AG09309 (cell line): ENCODE data around the gene RTRAF.

ENCODE experiments used
- DNase-seq: peaks from one replicate; pipeline ENCODE4 v3.0.0-alpha.2; 2010; ENCODE audit warnings: low read depth
- H3K4me3 ChIP-seq: 2 replicates; pipeline ENCODE4 v1.5.1; 2011; ENCODE audit warnings: mild to moderate bottlenecking, low read depth, low read length, moderate library complexity; ENCODE audit not compliant: control insufficient read depth
- CTCF ChIP-seq: IDR thresholded peaks from 2 replicates; pipeline ENCODE4 v1.5.1; 2011; ENCODE audit warnings: mild to moderate bottlenecking, low read depth, low read length, inconsistent platforms; ENCODE audit not compliant: insufficient read depth, control insufficient read depth; ENCODE audit errors: missing control alignments

RTRAF gene

DNA sequence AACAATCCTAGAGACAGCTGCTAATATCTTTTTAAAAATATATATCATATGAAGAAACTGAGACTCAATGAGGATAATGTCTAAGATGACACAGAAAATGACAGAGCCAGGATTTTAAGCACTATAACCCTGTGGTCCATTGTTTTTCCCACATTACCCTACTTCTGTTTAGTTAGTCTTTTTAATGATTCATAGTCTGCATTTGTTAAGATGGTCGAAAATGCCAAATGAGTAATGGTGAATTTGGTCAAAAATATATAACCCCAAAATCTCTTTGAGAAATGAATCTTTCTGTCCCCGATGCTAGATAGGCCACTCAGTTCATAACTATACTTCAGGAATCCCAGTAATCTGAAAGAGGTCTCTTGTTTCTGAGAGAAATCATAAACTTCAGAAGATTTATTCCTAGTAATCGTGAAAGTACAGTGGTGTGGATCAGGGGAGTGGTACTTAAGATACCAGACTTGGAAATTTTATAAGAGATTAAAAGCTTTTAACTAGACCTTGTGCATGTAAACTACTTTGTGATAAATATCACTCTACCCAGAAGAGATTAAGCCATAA is 10.8 kb downstream of the RTRAF start:
- DNase-seq, result no peak
- no peak for TF ChIP-seq CTCF
- no peak overlapping the region for H3K4me3 ChIP-seq

DNA sequence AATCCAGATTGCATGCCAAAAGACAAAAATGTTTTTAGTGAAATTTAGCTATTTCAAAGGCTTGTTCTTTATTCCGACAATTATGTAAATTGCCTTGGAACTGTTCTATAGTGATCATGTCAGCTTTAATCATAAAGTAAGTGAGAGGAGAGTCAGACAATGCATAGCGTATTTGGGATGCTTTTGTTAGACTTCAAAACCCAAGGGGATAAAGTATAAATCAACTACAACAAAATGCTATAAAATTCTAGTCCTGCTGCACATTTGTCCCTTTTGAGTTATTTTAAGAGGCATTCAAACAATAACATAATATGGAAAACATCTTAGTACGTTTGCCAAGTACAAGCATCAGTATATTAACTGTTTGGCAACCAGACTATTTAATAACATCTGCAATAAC is 11.3 kb downstream of the RTRAF start:
- no peak for TF ChIP-seq CTCF
- no peak for DNase-seq

GRCh38 chr14:52002542-52002941 is 13.2 kb downstream of the RTRAF start:
- no peak for TF ChIP-seq CTCF
- no peak for DNase-seq
- H3K4me3 ChIP-seq, result no peak overlapping the region

More for the DNA sequence above, 11.3 kb downstream of the RTRAF start:
- no peak overlapping the region for H3K4me3 ChIP-seq

DNA sequence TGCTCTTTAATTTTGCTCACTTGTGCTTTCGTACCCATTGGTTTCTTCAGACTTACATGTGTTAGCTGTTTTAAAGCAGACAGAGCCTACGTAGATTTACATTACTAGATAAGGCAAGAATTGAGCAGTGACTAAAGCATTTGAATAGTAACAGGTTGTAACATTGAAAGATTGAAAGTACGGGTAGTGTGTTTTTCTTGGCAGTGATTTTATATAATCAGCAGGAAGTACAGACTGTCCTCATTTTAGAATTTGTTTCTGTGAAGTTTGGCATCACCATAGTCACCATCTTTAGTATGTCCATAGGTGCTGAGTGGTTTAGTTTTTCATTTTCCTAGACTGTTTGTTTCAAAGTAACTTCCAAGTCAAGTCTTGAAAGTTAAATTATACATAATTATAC is 14.0 kb downstream of the RTRAF start:
- no peak for TF ChIP-seq CTCF
- DNase-seq, result no peak
- no peak overlapping the region for H3K4me3 ChIP-seq

- no peak for TF ChIP-seq CTCF
- no peak for DNase-seq
- no peak overlapping the region for H3K4me3 ChIP-seq
Observed at GRCh38 chr14:52005625-52006024, 16.3 kb downstream of the RTRAF start.

DNA sequence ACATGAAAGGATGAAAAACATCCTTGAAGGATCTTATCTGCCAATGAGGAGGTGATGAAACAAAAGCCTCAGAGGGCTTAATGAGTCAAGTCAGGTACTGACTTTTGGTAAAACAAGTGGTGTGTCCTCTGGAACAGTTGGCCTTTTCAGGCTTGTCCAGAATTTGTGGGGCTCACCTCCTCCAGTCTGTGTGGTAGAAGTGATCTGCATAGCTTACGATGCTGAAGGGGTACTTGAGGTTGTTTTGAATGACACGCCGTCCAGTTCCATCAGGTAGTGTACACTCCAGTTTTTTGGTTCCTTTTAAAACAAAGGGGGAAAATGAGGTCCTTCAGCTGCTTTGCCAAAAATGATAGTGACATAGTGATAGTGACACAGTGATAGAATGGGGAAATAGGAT is 17.0 kb downstream of the RTRAF start:
- no peak for TF ChIP-seq CTCF
- DNase-seq, result no peak
- no peak overlapping the region for H3K4me3 ChIP-seq

- no peak for TF ChIP-seq CTCF
- H3K4me3 ChIP-seq, result no peak overlapping the region
- DNase-seq, result no peak
Observed at GRCh38 chr14:52007211-52007610, 17.9 kb downstream of the RTRAF start.
